HepG2 (cell line): ENCODE data around the gene XIAP. TPM values are rescaled to one million over a fixed set of nuclear protein-coding genes. Genes with fewer than 3 reads are reported as not detected.

Experiments used
- FOXC1 ChIP-seq: sonication (generic); formaldehyde crosslinking; IDR thresholded peaks from 2 replicates; pipeline ENCODE4 v1.8.0; 2022; ENCODE audit warnings: mild to moderate bottlenecking, missing genetic modification reagents, borderline replicate concordance
- GZF1 ChIP-seq: sonication (generic); formaldehyde crosslinking; IDR thresholded peaks from 2 replicates; pipeline ENCODE4 v1.5.1; 2020; ENCODE audit warnings: mild to moderate bottlenecking, missing genetic modification reagents
- HMGXB4 ChIP-seq, 2 experiments: sonication (generic) in 1 of 2; formaldehyde crosslinking in 1 of 2; IDR thresholded peaks; 2 replicates each; pipeline versions ENCODE4 v1.4.0 to v1.6.1; 2018 to 2020; ENCODE audit warnings: missing genetic modification reagents in 2 of 2, borderline replicate concordance in 1 of 2, low read depth in 1 of 2, mild to moderate bottlenecking in 1 of 2, missing biosample characterization in 1 of 2
- KLF12 ChIP-seq: sonication (generic); formaldehyde crosslinking; IDR thresholded peaks from 2 replicates; pipeline ENCODE4 v1.4.0; 2020; ENCODE audit warnings: missing genetic modification reagents, borderline replicate concordance
- MED8 ChIP-seq: sonication (generic); formaldehyde crosslinking; IDR thresholded peaks from 2 replicates; pipeline ENCODE4 v1.8.1; 2023; ENCODE audit warnings: mild to moderate bottlenecking, missing genetic modification reagents; ENCODE audit not compliant: insufficient replicate concordance
- NFYC ChIP-seq: IDR thresholded peaks from 2 replicates; pipeline ENCODE4 v1.6.1; 2016; ENCODE audit warnings: missing genetic modification reagents, missing compliant biosample characterization
- NONO ChIP-seq, 2 experiments: fragments of 450-650 bp in 1 of 2; sonication (generic) in 1 of 2; formaldehyde crosslinking in 1 of 2; IDR thresholded peaks in 1 of 2; conservative IDR thresholded peaks in 1 of 2; 2 replicates each; pipeline versions ENCODE4 v1.6.1 to v1.8.0; 2017 to 2022; ENCODE audit warnings: mild to moderate bottlenecking in 1 of 2, missing genetic modification reagents in 1 of 2, moderate library complexity in 1 of 2
- PLSCR1 ChIP-seq: sonication (generic); formaldehyde crosslinking; IDR thresholded peaks from 2 replicates; pipeline ENCODE4 v1.5.0; 2020; ENCODE audit warnings: missing genetic modification reagents, mild to moderate bottlenecking, borderline replicate concordance
- SETDB1 ChIP-seq: sonication (generic); formaldehyde crosslinking; IDR thresholded peaks from 2 replicates; pipeline ENCODE4 v1.5.1; 2020; ENCODE audit warnings: missing genetic modification reagents, mild to moderate bottlenecking, borderline replicate concordance
- SPEN ChIP-seq: sonication (generic); formaldehyde crosslinking; IDR thresholded peaks from 2 replicates; pipeline ENCODE4 v1.5.1; 2020; ENCODE audit warnings: low read depth, mild to moderate bottlenecking, missing genetic modification reagents
- TBX2 ChIP-seq: sonication (generic); formaldehyde crosslinking; IDR thresholded peaks from 2 replicates; pipeline ENCODE4 v1.5.0; 2020; ENCODE audit warnings: missing genetic modification reagents, mild to moderate bottlenecking, borderline replicate concordance
- TEAD3 ChIP-seq: optimal IDR thresholded peaks from 2 replicates; pipeline ENCODE3; 2016; ENCODE audit warnings: borderline replicate concordance
- YEATS4 ChIP-seq: sonication (generic); formaldehyde crosslinking; IDR thresholded peaks from 2 replicates; pipeline ENCODE4 v1.4.0; 2020; ENCODE audit warnings: missing genetic modification reagents, borderline replicate concordance
- ZNF720 ChIP-seq: sonication (generic); formaldehyde crosslinking; IDR thresholded peaks from 2 replicates; pipeline ENCODE4 v1.4.0; 2020; ENCODE audit warnings: missing genetic modification reagents
- ZNF746 ChIP-seq: sonication (generic); formaldehyde crosslinking; IDR thresholded peaks from 2 replicates; pipeline ENCODE4 v1.8.0; 2022; ENCODE audit warnings: mild to moderate bottlenecking, missing genetic modification reagents
- polyA plus RNA-seq, 8 experiments: library from polyadenylated mRNA; depleted of rRNA in 3 of 8; stranded (reverse) in 7 of 8; unstranded in 1 of 8; fragments of >200 nt; fragmentation: Illumina TruSeq in 4 of 8; extraction: Trizol in 4 of 8; gene quantifications; 2 replicates each; pipeline versions ENCODE4 v1.2.1 to v1.2.3, GENCODE V29; 2011 to 2016; ENCODE audit warnings: low read depth in 4 of 8, missing spikeins in 1 of 8, mixed read lengths in 1 of 8; ENCODE audit not compliant: insufficient read depth in 1 of 8
- total RNA-seq, 5 experiments: library from RNA; depleted of rRNA; stranded (reverse); fragments of >200 nt; fragmentation: Illumina TruSeq; extraction: Trizol; gene quantifications; 2 replicates each; pipeline ENCODE4 v1.2.3, GENCODE V29; 2016; ENCODE audit warnings: low read depth in 1 of 5
- TF ChIP-seq, protein P1 (sequence below): sonication (generic); formaldehyde crosslinking; IDR thresholded peaks from 2 replicates; pipeline ENCODE4 v1.5.0; 2020; ENCODE audit warnings: missing genetic modification reagents
- TF ChIP-seq, protein P2 (sequence below): sonication (generic); formaldehyde crosslinking; IDR thresholded peaks from 2 replicates; pipeline ENCODE4 v1.4.0; 2020; ENCODE audit warnings: missing genetic modification reagents, borderline replicate concordance

XIAP gene
- total and polyA plus RNA-seq, 2 of the 13 experiments (the other 11 are each of a cell fraction or from before 2014, with no cell fraction given) = 12.9 to 29.5 TPM

DNA sequence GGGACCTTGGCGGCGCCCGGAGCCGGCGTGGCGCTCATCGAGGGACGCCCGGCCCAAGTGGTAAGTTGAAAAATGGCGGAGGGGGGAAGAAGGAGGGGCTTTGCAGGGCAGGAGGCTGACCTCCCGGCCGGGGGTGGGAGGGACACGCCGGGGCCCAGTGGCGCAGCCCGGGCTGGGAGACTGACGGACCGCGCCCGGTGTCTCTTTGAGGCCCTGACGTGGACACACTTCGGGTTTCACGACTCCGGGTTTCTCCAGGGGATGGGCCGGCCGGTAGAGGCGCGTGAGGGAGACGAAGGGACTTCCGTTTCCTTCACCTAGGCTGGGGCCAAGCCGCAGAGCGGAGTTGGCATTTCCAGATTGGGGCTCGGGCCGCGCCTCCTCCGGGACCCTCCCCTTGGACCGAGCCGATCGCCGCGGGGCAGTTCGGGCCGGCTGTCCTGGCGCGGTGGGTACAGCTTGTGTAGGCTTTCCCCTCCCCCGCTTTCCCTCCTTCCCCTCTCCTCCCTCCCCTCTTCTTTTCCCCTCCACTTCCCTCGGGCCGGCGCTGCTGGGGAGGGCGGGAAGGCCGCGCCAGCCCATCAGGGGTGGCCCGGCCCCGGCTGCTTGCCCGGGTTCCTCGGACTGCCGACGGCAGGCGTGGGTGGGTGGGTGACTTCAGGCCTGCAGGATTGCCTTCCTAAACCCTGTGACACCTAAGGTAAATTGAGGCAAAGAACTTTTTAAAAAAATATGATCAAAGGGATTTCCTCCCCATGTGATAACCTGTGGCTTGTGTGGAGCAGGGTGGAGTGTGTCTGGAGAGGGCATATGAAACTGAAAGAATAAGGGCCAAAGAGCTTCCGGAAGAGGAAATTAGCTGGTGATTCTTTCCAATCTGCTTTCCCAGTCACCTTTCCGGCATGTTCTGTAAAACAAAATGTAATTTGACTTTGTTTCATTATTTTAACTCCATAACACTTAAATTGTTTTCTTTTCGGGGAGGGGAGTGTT, at the start of gene XIAP (continued):
- TF ChIP-seq TBX2 (CRISPR knock-in tag) (0 out of 2 replicates have a peak, but pooled peaks have one; percentile 24), SETDB1 (no peak), ZNF746 (CRISPR knock-in tag) (peak; percentile 84; the same call in 1 of the 2 replicates), KLF12 (CRISPR knock-in tag) (peak; percentile 31; the same call in 1 of the 2 replicates), HMGXB4 (CRISPR knock-in tag; IDR thresholded peaks at IDR 0.05; ENCODE audit: borderline replicate concordance in 1 of 2, low read depth in 1 of 2) (peak; percentile 4 to 44; a peak in 3 of 4 replicates), NONO (IDR thresholded peaks at IDR 0.05) (no peak), NONO (CRISPR knock-in tag; conservative IDR thresholded peaks at IDR 0.05) (0 out of 2 replicates have a peak, but pooled peaks have one; percentile 11), TEAD3 (no peak), NFYC (CRISPR knock-in tag) (no peak), SPEN (CRISPR knock-in tag) (no peak), GZF1 (CRISPR knock-in tag) (no peak), MED8 (CRISPR knock-in tag) (no peak), PLSCR1 (CRISPR knock-in tag) (no peak), YEATS4 (peak; percentile 59; the same call in 1 of the 2 replicates), FOXC1 (no peak; the same call in 1 of the 2 replicates), ZNF720 (no peak)
- TF ChIP-seq, protein P1, sequence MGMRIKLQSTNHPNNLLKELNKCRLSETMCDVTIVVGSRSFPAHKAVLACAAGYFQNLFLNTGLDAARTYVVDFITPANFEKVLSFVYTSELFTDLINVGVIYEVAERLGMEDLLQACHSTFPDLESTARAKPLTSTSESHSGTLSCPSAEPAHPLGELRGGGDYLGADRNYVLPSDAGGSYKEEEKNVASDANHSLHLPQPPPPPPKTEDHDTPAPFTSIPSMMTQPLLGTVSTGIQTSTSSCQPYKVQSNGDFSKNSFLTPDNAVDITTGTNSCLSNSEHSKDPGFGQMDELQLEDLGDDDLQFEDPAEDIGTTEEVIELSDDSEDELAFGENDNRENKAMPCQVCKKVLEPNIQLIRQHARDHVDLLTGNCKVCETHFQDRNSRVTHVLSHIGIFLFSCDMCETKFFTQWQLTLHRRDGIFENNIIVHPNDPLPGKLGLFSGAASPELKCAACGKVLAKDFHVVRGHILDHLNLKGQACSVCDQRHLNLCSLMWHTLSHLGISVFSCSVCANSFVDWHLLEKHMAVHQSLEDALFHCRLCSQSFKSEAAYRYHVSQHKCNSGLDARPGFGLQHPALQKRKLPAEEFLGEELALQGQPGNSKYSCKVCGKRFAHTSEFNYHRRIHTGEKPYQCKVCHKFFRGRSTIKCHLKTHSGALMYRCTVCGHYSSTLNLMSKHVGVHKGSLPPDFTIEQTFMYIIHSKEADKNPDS (CRISPR knock-in tag) = no peak
- TF ChIP-seq, protein P2, sequence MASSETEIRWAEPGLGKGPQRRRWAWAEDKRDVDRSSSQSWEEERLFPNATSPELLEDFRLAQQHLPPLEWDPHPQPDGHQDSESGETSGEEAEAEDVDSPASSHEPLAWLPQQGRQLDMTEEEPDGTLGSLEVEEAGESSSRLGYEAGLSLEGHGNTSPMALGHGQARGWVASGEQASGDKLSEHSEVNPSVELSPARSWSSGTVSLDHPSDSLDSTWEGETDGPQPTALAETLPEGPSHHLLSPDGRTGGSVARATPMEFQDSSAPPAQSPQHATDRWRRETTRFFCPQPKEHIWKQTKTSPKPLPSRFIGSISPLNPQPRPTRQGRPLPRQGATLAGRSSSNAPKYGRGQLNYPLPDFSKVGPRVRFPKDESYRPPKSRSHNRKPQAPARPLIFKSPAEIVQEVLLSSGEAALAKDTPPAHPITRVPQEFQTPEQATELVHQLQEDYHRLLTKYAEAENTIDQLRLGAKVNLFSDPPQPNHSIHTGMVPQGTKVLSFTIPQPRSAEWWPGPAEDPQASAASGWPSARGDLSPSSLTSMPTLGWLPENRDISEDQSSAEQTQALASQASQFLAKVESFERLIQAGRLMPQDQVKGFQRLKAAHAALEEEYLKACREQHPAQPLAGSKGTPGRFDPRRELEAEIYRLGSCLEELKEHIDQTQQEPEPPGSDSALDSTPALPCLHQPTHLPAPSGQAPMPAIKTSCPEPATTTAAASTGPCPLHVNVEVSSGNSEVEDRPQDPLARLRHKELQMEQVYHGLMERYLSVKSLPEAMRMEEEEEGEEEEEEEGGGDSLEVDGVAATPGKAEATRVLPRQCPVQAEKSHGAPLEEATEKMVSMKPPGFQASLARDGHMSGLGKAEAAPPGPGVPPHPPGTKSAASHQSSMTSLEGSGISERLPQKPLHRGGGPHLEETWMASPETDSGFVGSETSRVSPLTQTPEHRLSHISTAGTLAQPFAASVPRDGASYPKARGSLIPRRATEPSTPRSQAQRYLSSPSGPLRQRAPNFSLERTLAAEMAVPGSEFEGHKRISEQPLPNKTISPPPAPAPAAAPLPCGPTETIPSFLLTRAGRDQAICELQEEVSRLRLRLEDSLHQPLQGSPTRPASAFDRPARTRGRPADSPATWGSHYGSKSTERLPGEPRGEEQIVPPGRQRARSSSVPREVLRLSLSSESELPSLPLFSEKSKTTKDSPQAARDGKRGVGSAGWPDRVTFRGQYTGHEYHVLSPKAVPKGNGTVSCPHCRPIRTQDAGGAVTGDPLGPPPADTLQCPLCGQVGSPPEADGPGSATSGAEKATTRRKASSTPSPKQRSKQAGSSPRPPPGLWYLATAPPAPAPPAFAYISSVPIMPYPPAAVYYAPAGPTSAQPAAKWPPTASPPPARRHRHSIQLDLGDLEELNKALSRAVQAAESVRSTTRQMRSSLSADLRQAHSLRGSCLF = no peak
